Stimulated activated CD8-positive, alpha-beta memory T cell treated with anti-CD3 and anti-CD28 coated beads, Interleukin-7, amount 100 ng/mL, for 1 hour (primary cell): ENCODE results near the gene NDUFB1.

ENCODE experiments used
- DNase-seq, 2 donors: peaks; one replicate each; pipeline ENCODE4 v3.0.0-alpha.2; 2020; ENCODE audit warnings: low read depth in 2 of 2

Gene NDUFB1

DNA sequence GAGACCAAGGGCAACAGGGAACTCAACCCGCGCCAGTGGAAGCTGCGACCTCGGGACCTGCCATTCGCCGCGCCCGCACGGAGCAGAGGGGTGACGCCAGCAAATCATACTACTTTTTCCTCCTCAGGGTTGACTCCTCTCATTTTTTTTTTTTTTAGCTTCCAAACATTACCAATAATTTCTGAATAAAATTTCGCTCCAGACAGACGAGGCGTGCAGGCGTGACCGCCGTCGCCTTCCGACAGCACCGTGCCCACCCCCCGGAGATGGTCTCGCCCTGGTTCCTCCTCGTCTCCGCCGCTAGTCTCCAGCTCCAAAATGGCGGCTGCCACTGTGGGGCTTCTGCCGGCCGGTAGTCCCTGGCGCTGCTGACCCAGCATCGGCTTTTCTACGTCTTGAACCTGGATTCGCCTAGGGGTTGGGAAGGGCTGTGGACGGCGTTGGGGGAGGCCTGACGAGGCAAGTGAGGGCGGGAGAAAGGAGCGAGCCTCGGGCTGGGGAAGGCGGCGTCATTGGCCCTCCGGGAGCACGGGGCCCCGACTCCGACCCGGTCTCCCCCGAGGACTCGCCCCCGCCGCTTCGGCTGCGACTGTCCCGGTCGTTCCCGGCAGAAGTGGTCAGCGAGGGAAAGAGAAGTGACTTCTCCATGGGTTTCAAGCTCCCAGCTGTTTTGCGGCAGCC, at the start of gene NDUFB1, which contains the start of gene CPSF2:
NDUFB1 (minus strand) TSS at position 37 of the 681 bp plus-strand sequence. CDS start 4,069 bp downstream, outside the sequence.
CPSF2 (plus strand) TSS at position 300 of the 681 bp plus-strand sequence. CDS start 9,016 bp downstream, outside the sequence.
- DNase-seq, result peak; percentile 63 to 76

DNA sequence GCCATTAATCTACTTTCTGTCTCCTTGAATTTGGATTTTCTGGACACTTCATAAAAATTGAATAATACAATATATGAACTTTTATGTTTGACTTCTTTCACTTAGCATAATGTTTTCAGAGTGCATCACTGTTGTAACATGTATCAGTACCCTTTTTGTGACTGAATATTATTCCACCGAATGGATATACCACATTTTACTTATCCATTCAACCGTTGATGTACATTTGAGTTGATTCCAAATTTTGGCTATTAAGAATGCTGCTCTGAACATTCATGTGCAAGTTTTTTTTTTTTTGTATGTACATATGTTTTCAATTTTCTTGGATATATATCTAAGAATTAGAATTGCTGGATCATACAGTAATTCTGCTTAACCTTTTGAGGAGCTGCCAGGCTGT, 43.5 kb upstream of the NDUFB1 start:
- no peak for DNase-seq

DNA sequence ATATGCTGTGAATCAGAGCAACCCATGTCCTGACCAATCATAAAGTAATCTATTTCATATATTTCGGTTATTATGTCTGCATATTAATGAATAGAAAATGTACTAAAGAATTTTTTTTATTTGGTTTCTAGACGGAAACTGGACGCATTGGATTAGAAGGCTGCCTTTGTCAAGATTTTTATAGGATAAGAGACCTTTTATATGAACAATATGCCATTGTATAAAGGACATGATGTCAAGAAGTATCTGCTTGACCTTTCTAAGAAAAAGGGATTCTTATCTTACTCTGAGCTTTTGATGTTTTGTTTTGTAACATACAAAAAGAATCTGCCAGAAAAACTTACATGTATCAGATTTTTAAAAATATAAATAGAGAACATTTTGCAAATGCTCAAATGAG, 40.0 kb upstream of the NDUFB1 start:
- DNase-seq, result no peak

- no peak for DNase-seq
These were observed 39.1 kb upstream of the NDUFB1 start for GRCh38 chr14:92160619-92161018.

- DNase-seq, result no peak
These were observed 32.9 kb upstream of the NDUFB1 start for GRCh38 chr14:92154283-92154942.

DNA sequence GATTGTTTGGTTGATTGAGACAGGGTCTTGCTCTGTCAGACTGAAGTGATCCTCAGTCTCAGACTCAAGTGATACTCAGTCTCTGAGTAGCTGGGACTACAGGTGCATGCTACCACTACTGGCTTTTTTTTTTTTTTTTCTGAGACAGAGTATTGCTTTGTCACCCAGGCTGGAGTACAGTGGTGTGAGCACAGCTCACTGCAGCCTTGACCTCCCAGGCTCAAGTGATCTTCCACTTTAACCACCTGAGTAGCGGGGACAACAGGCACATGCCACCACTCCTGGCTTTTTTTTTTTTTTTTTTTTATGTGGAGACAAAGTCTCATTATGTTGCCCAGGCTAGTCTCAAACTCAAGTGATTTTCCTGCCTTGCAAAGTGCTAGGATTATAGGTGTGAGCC, 32.1 kb upstream of the NDUFB1 start:
- DNase-seq, result no peak

DNA sequence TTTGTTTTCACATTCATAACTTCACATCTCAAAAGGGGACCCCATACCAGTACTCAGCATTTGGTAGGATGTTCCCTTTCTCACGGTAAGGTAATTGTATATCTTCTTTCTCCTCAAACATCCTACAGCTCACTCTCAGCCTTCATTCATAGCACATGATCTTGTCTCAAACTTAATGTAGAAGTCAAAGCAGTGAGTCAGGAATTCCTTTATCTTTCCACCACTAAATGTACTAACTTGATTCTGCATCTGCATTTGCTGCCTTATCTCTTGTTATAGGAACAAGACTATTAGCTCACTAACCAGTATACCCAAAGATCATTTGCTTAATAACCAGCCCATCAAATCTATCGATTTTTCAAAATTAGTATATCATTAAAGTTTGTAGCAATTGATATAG, 23.2 kb upstream of the NDUFB1 start:
- DNase-seq, result no peak

DNA sequence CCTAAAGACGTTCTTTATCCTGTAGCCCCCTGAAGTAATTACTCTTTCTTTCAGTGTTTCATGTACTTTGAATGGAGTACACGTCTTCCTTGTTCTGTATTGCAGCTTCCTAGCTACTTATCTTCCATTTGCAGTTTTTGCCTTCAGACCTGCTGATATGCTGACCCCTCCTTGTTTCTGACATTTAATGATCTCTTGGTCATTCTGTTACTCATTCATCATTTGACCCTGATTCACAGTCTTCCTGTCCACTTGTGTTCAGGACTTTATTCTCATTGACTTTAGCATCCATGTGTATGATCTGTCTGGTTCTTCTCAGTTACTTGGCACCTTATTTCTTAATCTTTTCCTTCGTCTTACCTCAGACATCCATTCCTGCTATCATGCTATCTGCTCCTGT, 22.5 kb upstream of the NDUFB1 start:
- DNase-seq, result no peak

GRCh38 chr14:92143309-92143708, 21.8 kb upstream of the NDUFB1 start:
- no peak for DNase-seq

DNA sequence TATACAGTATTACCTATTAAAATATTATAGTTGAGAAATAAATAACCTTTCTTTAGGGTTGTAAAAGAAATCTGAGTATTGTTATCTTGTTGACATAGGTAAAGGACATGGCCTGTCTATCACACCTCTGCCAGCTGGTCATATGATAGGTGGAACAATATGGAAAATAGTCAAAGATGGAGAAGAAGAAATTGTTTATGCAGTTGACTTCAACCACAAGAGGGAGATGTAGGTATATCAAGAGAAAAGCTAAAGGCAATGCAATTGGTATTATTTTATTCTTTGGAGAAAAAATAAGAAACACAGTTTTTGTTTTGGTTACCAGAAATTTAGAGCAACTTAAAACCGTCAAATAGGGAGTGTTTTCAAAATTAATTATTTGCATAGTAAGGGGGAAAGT, 13.8 kb upstream of the NDUFB1 start:
- DNase-seq, result no peak

- DNase-seq, result no peak
These were observed 12.9 kb upstream of the NDUFB1 start for GRCh38 chr14:92134456-92134855.

DNA sequence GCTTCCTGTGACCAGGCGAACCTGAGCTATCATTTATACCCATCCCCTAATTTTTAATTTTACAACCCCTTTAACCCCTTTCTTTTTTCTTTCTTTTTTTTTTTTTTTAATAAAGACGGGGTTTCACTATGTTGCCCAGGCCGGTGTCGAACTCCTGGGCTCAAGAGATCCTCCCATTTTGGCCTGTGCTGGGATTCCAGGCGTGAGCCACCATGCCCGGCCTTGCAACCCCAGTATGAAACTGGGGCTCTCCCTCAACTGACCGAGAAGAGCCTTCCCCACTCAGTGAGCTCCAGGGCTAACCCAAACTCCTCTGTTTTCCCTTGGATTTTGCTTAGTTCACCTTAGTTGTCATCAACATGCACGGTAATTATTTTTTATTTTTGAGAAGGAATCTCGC, 1.3 kb upstream of the NDUFB1 start:
- no peak for DNase-seq

- DNase-seq, result no peak
These were observed 808 bp upstream of the NDUFB1 start for GRCh38 chr14:92122351-92122677.

GRCh38 chr14:92121207-92121669, 268 bp downstream of the NDUFB1 start:
- no peak for DNase-seq

- no peak for DNase-seq
These were observed 12.0 kb downstream of the NDUFB1 start for GRCh38 chr14:92109490-92109889.

DNA sequence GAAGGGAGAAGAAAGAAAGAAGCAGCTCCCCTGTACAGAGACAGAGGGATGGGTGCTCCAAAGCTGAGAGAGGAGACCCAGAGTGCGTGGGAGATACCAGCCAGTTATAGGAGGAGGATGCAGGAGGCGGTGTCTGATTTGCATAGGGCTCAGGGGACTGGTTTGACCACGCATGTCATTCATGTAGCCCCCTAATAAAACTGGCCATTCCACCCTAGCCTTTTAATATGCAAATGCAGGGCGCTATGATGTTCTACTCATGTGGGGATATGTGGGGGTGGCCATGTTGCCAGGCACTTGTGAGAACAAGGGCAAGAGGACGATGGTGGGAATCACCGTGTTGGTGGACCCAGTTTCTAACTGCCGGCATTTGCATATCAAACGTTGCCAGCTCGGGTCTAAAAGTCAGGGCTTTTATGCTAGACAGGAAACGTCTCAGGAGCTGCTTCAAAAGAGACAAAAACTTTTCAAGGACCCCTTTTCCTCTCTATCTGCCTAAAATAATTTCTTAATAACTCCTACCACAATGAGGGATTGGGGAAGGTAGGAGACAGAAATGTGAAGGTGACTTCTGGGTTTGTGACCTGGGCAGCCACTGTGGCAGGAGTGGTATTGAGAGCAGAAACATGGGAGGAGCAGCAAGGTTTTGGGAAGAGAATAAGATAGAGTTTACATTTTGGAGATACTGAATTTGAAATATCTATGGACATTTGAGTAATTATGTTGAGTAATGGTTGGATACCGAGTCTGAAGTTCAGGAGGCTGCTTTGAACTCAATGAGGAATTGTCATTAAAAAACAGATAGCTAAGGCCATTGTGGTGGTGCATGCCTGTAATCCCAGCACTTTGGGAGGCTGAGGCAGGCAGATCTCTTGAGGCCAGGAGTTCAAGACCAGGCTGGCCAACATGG, 12.9 kb downstream of the NDUFB1 start:
- no peak for DNase-seq

DNA sequence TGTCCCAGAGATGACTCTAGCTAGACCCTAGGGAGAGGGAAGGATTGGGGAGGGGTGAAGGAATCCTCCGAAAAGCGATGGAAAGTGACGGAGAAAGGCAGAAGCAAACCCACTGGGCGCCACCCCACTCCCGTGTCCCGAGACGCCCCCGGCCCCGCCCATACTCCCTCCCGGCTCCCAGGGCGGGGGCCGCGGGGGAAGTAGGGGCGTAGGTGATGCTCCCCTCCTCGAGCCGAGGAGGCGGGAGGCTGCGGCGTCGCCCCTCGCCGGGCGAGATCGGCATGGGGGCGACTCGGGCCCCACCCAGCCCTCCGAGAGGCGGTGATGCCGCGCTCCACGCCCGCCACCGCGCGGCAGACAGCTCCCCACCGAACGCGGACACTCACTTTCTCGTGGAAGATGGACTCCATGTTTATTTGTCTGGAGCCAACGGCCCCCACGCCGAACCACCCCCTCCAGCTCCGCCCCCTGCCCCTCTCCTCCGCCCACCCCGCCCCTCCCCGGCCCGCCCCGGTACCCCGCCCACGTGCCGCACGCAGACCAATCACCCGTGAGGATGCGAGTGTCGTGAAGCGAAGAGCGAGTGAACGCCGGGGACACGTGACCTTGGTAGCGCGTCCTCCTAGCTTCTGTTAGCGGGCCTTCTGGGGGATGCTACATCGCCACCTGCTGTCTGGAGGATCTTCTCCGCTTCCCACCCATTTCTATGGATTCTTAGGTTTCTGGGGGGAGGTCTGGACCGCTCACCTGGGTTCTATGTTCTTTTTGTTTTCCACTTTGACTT, 15.2 kb downstream of the NDUFB1 start, which contains the start of gene ATXN3:
ATXN3 (minus strand) TSS at position 440 of the 784 bp plus-strand sequence; CDS start at position 410, 30 bp downstream.
- peak; percentile 86 to 90 for DNase-seq

GRCh38 chr14:92105893-92106142, 15.7 kb downstream of the NDUFB1 start:
- DNase-seq, result no peak

- no peak for DNase-seq
These were observed 16.2 kb downstream of the NDUFB1 start for GRCh38 chr14:92105073-92105892.

DNA sequence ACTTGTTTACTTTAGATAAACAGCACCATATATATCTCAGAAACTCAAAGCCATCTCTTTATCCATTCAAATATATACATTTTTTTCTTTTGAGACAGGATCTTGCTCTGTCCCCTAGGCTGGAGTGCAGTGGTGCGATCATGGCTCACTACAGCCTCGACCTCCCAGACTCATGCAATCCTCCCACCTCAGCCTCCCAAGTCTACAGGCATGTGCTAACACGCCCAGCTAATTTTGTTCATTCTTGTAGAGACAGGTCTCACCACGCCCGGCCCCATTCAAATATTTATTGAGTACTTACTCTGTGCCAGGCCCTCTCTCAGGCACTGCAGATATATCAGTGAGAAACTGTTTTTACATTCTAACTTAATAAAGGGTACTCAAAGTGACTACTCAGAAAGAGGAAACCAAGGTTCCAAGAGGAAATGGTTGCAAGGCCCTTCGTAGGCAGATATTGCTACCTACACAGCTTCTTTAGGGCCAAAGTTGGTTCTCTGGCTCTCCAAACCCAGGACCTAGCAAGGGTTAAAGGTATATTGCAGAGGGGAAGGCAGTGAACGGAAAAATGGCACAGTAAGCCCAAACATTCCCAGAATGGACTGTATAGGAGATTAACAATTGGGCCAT, 18.0 kb downstream of the NDUFB1 start:
- DNase-seq, result no peak
